ENCODE measurements around the gene FIS1.
A peak's percentile ranks its signal among the peaks of the same experiment; 100 is the strongest.
"Not testable (repeated sequence)": the region's sequence is repeated elsewhere in the genome, so short reads cannot be mapped to it uniquely, and the experiment has no call there.

The FIS1 gene

DNA sequence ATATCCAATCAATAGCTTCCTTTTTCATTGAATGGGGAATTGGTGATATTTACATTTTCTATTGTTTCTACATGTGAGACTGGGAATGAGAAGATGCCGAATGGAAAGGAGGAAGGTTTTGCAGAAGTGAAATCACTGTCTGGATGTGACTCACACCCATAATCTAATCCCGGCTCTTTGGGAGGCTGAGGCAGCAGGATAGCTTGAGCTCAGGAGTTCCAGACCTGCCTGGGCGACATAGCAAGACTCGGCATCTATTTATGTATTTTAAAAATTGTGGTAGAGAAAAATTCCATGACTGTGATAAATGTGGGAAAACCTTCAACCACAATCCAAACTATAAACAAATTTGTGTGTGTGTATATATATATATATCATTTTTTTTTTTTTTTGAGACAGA is 10.9 kb upstream of the FIS1 start:
- DNase-seq: no peak

DNA sequence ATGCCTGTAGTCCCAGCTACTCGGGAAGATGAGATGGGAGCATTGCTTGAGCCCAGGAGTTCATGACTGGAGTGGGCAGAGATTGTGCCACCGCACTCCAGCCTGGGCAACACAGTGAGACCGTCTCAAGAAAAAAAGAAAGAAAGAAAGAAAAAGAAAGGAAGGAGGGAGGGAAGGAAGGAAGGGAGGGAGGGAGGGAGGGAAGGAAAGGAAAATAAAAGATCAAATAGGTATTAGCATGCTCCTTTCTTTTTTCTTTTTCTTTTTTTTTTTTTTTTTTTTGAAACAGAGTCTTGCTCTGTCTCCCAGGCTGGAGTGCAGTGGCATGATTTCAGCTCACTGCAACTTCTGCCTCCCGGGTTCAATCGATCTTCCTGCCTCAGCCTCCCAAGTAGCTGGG is 8.3 kb upstream of the FIS1 start:
- not testable (repeated sequence) for DNase-seq

DNA sequence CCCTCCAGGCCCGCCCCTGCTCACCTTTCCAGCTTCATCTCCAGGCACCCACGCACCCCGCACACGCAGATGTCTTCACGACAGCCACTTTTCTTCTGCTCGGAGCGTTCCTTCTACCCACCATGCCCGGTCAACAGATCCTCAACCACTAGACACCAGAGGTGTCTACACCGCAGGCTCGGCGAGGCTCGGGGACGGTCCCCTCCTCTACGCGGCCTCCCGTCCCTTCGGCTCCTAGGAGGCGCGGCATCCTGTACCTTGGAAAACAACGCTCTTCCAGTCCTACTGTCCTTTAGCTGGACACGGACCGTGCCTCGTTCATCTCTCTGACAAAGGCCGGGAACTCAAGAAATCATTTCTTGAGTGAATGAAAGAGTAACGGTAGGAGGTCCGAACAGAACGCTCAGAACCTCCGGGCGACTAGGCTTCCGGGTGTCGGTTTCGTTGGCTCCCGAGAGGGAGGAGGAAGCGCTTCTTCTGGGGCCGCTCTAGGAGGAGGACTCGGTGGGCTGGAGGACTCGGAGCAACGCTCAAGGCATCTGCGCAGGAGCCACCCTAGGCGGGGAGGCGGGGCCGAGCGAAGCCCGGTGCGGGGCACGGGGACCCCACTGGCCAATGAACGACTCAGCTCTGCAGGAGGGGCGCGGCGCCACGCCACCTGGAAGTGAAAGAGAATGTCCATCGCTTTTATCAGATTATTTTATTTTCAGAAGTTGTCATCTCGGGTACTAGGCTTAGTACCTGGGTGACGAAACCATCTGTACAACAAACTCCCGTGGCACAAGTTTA is 7.2 kb upstream of the FIS1 start:
- peak; percentile 96 for DNase-seq

DNA sequence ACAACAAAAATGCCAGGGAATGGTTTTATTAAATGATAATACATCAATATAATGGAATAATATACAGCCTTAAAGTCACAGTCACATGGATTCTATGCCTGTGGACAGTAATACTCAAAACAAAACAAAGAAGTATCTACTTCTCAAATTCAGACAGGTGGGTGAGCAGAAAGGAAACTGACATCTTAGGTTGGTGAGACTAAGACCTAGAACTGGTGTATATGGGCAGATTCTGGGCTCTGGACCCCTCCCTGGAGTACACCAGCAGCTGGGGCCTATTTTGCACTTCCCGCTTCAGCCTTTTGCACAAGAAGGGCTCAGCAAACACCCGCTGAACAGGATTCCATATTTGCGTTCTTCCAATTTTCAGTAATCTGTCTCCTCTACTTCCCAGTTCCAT is 5.4 kb upstream of the FIS1 start:
- DNase-seq: no peak

DNA sequence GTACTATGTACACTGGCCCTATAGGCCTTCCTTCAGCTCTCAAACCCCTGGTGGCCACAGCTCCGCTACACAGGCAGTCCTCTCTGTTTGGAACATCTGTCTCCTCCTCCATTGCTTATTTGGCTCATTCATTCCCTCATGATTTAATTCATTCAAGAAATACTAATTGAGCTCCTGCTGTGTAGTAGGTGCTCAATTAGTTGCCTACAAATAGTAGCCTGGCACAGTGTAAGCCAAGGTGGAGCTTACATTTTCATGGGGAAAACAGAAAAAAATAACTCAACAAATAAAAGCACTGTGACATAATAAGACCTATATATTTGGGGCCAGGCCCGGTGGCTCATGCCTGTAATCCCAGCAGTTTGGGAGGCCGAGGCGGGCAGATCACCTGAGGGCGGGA is 3.4 kb upstream of the FIS1 start:
- DNase-seq: no peak

DNA sequence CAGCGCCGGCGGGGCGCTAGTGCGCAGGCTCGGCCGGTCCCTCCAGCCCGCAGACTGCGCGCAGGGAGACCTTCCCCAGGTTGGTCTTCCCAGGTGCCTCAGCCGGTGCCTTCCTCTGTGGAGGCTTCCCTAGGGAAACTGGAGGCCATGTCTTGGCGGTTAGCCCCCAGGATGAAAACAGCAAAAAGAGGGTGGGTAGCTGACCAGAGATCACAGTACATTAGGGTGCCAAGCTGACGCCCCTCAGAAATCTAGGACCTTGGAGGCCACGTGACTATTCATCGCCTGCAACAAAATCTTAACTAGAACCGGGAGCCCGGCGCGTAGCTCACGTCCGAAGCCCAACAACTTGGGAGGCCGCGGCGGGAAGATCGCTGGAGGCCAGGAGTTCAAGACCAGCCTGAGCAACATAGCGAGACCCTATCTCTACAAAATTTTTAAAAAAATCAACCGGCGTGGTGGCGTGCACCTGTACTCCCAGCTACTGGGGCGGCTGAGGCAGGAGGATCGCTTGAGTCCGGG is 327 bp upstream of the FIS1 start:
- DNase-seq: no peak

DNA sequence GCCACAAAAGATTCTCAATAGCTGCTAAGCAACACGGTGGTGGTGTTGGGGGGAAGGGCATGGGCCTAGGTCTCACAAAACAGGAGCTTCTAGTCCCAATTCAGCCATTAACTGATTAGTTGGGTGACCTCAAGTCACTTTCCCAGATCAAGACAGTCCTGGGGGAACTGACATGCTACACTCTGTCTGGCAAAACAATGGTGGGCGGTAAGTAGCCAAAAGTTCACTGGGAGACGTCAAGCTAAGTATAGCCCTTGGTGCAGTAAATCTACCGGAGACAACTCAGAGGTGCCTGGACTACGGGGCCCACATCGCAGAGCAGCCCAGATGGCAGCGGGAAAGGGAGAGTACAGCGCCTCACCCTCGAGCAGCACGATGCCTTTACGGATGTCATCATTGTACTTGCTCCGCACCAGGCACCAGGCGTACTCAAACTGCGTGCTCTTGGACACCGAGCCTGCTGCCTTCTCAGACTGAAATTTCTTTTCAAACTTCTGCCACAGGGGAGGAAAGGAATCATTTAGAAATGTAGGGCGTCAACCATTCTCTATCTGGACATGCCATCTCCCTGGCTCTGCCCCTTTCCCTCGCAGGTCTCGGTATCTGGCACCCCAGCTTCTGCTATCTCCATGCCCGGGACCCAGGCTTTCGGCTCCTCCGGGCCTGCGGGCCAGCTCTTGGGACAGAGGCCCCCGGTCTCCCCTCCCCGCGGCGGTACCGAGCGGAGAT is 1.1 kb downstream of the FIS1 start:
- DNase-seq: no peak

DNA sequence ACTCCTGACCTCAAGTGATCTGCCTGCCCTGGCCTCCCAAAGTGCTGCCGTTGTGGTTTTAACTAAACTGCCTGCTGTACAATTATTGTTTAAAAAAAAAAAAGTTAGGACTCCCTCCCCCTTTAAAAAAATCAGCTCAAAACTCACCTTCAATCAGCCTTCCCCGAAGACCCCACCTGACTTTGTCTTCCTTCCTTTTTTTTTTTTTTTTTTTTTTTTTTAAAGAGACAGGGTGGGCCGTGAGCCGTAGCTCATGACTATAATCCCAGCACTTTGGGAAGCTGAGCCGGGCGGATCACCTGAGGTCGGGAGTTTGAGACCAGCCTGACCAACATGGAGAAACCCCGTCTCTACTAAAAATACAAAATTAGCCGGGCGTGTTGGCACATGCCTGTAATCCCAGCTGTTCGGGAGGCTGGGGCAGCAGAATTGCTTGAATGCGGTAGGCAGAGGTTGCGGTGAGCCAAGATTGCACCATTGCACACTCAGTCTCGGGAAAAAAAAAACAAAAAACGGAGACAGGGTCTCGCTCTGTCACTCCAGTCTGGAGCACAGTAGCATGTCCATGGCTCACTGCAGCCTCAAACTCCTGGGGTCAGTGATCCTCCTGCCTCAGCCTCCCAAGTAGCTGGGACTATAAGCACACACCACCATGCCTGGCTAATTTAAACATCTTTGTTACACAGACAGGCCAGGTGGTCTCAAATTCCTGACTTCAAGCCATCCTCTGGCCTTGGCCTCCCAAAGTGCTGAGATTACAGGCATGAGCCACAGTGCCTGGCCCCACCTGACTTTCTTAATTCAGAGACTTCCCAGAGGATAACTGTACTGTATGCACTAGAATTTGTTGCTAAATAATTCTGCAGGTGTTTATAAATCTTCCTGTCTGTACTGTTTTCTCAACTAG is 3.2 kb downstream of the FIS1 start:
- no peak for DNase-seq

DNA sequence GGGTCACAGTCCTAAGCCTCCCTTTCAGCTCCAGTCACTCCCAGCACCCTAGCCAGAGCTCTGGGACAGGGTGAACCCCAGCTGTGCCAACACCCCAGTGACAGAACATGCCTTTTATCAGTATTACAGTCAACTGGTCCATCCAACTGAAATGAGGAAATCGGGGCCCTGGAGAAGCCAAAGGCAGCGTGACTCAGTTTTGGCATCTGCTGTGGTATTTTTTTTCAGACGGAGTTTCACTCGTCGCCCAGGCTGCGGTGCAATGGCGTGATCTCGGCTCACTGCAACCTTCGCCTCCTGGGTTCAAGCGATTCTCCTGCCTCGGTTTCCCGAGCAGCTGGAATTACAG is 3.9 kb downstream of the FIS1 start:
- DNase-seq: no peak

DNA sequence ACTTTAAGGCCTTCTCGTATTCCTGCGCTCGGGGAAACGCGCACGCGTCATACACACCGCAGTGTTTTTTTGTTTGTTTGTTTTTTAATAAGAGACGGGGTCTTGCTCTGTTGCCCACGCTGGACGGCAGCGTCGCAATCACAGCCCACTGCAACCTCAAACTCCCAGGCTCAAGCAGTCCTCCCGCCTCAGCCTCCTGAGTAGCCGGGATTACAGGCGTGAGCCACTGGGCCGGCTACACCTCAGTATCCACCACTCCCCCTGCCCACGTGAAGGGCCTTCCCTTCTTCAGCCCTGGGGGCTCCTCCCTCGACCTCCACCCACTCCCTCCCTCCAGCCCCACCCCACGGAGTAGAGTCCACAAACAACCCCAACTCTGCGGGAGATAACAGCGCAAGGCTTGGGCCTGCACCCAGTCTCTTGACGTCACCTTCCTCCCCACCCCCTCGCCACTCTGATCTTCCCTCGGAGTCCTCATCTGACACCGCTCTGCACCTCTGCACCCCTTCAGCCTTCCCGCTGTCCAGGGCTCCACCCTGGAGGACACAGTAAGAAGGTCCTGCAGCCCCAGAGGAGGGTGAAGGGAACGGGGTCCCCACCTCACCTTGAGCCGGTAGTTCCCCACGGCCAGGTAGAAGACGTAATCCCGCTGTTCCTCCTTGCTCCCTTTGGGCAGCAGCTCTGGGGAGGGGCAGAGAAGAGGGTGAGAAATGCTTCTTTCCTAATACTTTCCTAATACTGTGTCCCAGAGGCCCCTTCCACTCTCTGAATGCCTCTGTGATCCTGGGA is 4.5 kb downstream of the FIS1 start:
- no peak for DNase-seq

DNA sequence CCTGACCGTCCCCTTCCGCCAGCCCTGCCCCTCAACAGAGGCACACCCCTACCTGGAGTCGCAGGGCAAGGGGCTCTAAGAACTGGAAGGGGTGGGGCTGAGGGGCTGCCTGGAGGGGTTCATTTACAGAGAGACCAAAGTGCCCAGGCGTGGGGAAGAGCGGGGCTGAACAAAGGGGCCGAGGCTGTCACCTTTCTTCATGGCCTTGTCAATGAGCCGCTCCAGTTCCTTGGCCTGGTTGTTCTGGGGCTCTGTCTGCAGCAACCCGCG is 5.0 kb downstream of the FIS1 start:
- DNase-seq: no peak

DNA sequence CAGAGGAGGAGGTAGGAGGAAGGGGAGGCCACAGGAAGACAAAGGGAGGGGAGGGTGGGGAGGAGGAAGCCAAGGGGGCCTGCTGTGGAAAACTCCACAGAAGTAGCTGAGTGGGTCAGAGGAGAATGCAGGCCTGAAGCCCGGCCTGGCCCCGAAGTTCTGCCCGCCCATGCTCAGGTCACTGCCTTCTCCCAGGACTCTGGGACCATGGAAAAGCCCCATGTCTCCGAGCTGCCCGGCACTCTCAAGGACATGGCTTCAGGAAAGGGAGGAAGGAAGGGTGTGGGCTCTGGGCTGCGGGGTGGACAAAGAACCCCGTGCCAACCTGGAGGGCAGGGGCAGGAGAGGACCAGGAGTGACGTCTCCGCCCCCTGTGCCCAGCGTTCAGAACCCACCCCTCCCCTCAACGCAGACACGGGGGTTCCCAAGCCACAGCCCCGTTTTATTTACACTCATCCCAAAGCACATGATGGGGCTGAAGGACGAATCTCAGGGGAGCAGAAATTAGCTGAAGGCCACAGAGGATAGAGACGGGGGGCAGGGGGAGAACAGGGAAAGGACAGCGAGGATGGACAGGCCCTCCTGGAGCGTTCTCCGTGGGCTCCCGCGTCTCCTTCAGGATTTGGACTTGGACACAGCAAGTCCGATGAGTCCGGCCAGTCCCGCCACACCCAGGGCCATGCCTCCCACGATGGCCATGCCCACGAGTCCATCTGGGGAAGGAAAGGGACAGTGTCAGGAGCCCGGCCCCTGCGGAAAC is 5.5 kb downstream of the FIS1 start:
- no peak for DNase-seq

DNA sequence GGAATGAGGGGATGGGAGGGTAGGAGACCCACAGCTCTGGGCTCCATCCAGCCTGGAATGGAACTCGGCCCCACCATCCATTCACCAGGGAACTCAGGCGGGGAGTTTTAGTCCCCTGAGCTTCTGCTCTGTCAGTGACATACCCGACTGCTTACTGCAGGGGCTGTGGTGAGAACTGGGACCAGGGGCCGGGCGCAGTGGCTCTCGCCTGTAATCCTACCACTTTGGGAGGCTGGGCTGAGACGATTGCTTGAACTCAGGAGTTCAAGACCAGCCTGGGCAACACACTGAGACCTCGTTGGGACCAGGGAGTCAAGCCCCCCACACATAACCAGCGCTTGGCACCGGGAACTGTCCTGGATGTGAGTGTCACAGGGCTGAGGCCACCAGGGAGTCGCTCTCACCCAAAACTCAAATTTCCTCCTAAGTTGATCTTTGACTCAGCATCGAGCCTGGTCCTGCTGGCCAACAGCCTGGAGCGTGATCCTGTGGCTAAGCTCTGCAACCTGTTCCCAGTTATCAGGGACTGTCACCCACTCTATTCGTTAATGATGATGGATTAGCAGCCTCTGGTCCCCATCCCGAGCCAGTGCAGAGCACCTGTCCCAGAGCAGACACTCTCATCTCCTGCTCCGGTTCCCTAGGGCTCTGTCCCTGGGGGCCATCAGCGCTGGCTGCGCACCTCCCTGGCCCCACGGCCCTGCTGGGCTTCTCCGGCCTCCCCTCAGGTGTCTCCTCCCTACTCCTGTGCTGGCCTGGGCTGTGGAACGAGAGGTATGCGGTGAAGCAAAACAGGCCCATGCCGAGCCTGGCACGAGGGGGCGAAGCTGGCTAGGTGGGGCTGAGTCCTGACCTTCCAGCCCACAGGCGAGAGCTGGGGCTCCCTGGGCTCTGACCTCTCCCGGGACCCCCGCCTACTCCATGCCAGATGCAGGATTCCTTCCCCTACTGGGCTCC is 6.4 kb downstream of the FIS1 start:
- no peak for DNase-seq

DNA sequence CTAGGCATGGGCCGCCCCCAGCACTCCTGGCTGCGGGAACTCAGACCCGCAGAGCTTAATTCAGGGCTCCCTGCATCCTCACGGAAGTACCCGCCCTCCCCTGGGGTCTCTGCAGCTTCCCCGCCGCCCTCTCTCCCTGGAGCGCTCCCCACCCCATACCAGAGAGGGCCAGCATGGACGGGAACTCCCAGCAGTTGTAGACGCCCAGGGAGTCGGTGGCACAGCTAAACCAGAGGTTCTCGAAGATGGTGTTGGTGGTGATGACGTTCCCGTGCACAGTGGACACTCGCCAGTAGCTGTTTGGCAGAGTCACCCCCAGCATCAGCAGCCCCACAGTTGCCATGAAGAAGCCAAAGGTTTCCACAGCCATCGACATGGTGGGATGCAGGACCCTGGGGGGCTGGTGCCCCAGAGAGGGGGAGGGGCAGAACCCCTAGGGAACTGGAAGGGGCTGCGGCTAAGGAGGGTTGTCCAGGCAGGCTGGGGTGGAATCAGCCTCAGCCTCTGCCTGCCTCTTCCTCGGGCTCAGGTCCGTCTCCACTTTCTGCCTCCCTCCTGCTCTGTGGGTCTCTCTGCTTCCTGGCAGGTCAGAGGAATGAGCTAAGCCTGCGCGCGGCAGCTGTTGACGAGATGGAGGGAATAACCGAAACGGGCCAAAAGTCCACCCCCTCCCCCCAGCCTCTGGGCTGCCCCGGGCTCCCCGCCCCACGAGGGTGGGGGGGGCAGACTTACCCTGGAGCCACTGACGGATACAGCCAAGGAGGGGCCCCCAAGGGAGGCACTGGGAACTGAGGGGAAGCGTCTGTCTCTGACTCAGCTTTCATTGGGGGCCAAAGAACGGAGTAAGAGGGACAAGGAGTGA is 7.4 kb downstream of the FIS1 start, which contains the start of gene CLDN15:
CLDN15 (minus strand) TSS at position 597 of the 862 bp plus-strand sequence; CDS start at position 376, 221 bp downstream.
- no peak for DNase-seq

DNA sequence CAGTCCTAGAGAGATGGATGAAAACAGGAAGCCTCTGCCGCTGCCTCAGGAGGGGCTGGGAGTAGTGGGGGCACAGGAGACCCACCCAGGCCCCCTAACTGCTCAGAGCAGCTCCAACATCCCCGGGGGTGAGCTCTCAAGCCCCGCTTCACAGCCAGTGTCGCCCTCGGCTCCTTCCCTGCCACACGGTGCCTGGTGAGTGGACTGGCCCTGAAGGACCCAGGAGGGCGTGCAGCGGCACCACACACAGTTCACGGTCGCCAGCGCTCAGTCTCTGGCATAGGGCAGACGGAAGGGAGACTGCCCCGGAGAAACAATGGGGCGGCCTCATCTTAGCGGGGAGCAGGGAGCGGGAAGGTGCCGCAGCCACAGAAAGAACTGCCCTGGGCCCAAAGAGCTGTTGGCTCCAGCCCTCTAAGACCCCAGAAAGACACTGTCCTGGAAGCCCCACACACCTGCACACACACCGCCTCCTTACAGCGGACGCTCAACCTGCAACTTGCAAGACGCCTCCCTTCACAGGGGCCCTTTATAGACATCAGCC is 8.5 kb downstream of the FIS1 start:
- DNase-seq: no peak

DNA sequence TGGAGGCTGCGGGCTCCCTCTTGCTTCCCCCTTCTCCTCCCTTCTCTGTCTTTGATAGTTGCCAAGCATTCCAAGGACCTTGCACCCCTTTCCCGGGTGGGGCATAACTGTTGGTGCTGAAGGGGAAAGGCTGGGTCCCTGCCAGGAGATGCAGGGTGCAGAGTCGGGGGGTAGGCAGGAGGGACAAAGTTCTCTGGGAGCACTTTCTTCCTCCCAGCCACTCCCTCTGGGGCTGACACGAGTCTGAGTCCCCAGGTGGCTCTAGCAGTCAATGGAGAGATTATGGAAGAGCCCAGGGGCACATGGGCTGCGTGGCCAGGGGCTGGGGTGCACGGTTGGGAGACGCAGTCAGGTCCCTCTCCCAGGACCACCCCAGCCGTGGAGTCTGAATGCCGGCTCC is 9.4 kb downstream of the FIS1 start:
- DNase-seq: no peak

DNA sequence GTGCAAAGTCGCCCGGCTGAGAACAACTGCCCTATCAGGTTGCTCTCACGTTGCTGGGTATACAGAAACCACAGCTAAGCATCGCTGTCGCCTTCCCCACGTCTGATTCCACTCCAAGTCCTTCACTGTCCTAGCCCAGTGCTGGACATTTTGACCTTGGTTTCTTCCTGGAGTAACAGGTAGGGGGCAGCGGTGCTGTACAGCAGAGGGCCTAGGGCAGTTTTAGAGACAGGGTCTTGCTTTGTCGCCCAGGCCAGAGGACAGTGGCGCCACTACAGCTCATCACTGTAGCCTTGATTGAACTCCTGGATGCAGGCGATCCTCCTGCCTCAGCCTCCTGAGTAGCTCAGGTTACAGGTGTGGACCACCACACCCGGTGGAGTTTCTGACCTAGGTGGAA is 9.8 kb downstream of the FIS1 start:
- no peak for DNase-seq

DNA sequence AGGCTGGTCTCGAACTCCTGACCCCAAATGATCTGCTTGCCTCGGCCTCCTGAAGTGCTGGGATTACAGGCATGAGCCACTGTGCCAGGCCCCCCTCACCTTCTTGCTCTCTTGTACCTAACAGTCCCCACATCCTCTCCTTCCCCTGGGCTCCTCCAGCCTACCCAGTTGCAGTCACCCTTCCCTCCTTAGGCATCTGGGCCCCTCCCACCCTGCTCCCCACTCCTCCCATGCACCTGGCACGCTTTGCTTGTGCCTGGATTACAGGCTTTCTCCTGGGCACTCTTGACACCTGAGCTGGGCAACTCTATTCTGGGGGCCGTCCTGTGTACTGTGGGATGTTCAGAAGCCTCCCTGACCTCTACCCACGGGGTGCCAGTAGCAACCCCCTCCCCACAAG is 10.2 kb downstream of the FIS1 start:
- no peak for DNase-seq

DNA sequence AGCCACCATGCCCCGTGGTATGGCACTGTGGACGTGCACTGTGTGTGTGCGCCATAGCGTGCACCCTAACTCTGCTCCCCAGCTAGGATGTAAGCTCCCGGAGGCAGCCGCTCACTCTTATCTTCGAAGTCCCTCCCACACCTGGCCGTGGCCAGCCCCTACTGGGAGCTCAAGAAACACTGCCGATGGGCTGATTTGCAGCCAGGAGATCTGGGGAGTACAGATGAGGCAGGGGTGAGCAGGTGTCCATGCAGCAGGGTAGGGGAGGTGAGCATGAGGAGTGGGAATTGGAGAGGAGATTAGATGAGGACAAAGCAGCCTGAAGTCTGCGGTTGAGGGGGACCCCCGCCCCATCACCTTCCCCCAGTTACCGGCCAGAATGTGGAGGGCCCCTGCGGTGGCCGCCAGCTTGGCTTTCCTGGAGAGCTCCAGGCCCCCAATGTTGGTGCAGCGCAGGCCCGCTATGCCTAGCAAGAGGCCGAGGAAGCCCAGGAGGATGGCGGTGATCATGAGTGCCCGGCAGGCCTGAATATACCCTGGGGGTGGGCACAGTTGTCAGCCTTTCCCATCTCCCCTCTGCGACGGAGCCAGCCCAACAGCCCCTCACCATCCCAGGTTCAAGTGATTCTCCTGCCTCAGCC is 10.9 kb downstream of the FIS1 start:
- DNase-seq: no peak
